ENCODE data around the gene TTLL9.
A peak's percentile ranks its signal among the peaks of the same experiment; 100 is the strongest.

TTLL9 gene

GRCh38 chr20:31951530-31952453 lies 81.4 kb downstream of the TTLL9 start, which contains the start of gene PDRG1:
TSS of gene PDRG1 (minus strand) at chr20:31952046. CDS start at chr20:31951961, 85 bp downstream.
- DNase-seq, result peak; percentile 98

GRCh38 chr20:31953556-31954148 lies 83.2 kb downstream of the TTLL9 start:
- DNase-seq, result no peak

- DNase-seq, result no peak
These were observed 84.1 kb downstream of the TTLL9 start for GRCh38 chr20:31954500-31954899.

GRCh38 chr20:31956556-31957526 lies 86.4 kb downstream of the TTLL9 start:
- no peak for DNase-seq

GRCh38 chr20:31962761-31963160 lies 92.3 kb downstream of the TTLL9 start:
- no peak for DNase-seq

GRCh38 chr20:31963889-31964288 lies 93.5 kb downstream of the TTLL9 start:
- no peak for DNase-seq

- DNase-seq, result no peak
These were observed 96.7 kb downstream of the TTLL9 start for GRCh38 chr20:31966991-31967655.

GRCh38 chr20:31967830-31968249 lies 97.4 kb downstream of the TTLL9 start, which contains the start of gene XKR7:
TSS of gene XKR7 (plus strand) at chr20:31968151. CDS start at chr20:31968176, 25 bp downstream.
- DNase-seq, result peak; percentile 18

GRCh38 chr20:31968291-31969126 lies 98.1 kb downstream of the TTLL9 start:
- DNase-seq, result peak; percentile 77

GRCh38 chr20:31969991-31970390 lies 99.6 kb downstream of the TTLL9 start:
- no peak for DNase-seq

GRCh38 chr20:31972471-31973021 lies 102.1 kb downstream of the TTLL9 start:
- no peak for DNase-seq

GRCh38 chr20:31974296-31974695 lies 103.9 kb downstream of the TTLL9 start:
- no peak for DNase-seq

GRCh38 chr20:31974951-31975487 lies 104.6 kb downstream of the TTLL9 start:
- no peak for DNase-seq

- no peak for DNase-seq
These were observed 105.4 kb downstream of the TTLL9 start for GRCh38 chr20:31975874-31976273.

- DNase-seq, result no peak
These were observed 106.6 kb downstream of the TTLL9 start for GRCh38 chr20:31977080-31977479.

GRCh38 chr20:31979713-31980426 lies 109.4 kb downstream of the TTLL9 start:
- DNase-seq, result no peak

GRCh38 chr20:31981784-31982183 lies 111.3 kb downstream of the TTLL9 start:
- DNase-seq, result no peak

GRCh38 chr20:31984981-31985471 lies 114.6 kb downstream of the TTLL9 start:
- DNase-seq, result no peak

GRCh38 chr20:31987744-31988143 lies 117.3 kb downstream of the TTLL9 start:
- DNase-seq, result no peak
